WTC11 (cell line): ENCODE measurements around the gene C17orf107.

Experiments used
- CREB1 ChIP-seq: sonication (generic); formaldehyde crosslinking; IDR thresholded peaks from 2 replicates; pipeline ENCODE4 v1.8.0; 2023; ENCODE audit warnings: mild to moderate bottlenecking, missing genetic modification reagents
- CREM ChIP-seq: sonication (generic); formaldehyde crosslinking; IDR thresholded peaks from 2 replicates; pipeline ENCODE4 v1.8.1; 2022; ENCODE audit warnings: mild to moderate bottlenecking, missing genetic modification reagents, moderate library complexity
- CTCF ChIP-seq: fragments of 200-600 bp; IDR thresholded peaks from 2 replicates; pipeline ENCODE4 v1.8.0; 2022; ENCODE audit warnings: antibody characterized with exemption
- E2F1 ChIP-seq: sonication (generic); formaldehyde crosslinking; IDR thresholded peaks from 2 replicates; pipeline ENCODE4 v1.8.0; 2022; ENCODE audit warnings: mild to moderate bottlenecking, missing genetic modification reagents
- FOXP4 ChIP-seq: sonication (generic); formaldehyde crosslinking; IDR thresholded peaks from 2 replicates; pipeline ENCODE4 v1.8.0; 2022; ENCODE audit warnings: mild to moderate bottlenecking, missing genetic modification reagents
- GRHL2 ChIP-seq: fragments of 250-450 bp; sonication (Bioruptor Pico); IDR thresholded peaks from 2 replicates; pipeline ENCODE4 v1.8.0; 2022; ENCODE audit warnings: mild to moderate bottlenecking, moderate library complexity; ENCODE audit not compliant: insufficient replicate concordance, severe bottlenecking
- HMGXB4 ChIP-seq: sonication (generic); formaldehyde crosslinking; IDR thresholded peaks from 2 replicates; pipeline ENCODE4 v1.8.1; 2023; ENCODE audit warnings: mild to moderate bottlenecking, moderate library complexity, missing genetic modification reagents
- IRF2 ChIP-seq: sonication (generic); formaldehyde crosslinking; IDR thresholded peaks from 2 replicates; pipeline ENCODE4 v1.8.0; 2022; ENCODE audit warnings: low read depth, missing genetic modification reagents, borderline replicate concordance
- SMAD4 ChIP-seq: sonication (generic); formaldehyde crosslinking; IDR thresholded peaks from 2 replicates; pipeline ENCODE4 v1.8.0; 2022; ENCODE audit warnings: mild to moderate bottlenecking, missing genetic modification reagents
- ZNF396 ChIP-seq: fragments of 250-450 bp; sonication (Bioruptor Pico); IDR thresholded peaks from 2 replicates; pipeline ENCODE4 v1.8.0; 2021; ENCODE audit warnings: mild to moderate bottlenecking, moderate library complexity, borderline replicate concordance
- ZNF532 ChIP-seq: fragments of 250-450 bp; sonication (Bioruptor Pico); IDR thresholded peaks from 2 replicates; pipeline ENCODE4 v1.9.0; 2021; ENCODE audit warnings: mild to moderate bottlenecking, borderline replicate concordance

- TF ChIP-seq SMAD4 (CRISPR knock-in tag), result no peak
- TF ChIP-seq E2F1 (CRISPR knock-in tag), result no peak
- no peak for TF ChIP-seq CREB1 (CRISPR knock-in tag)
- no peak for TF ChIP-seq CTCF
- no peak for TF ChIP-seq ZNF532 (CRISPR knock-in tag)
- no peak for TF ChIP-seq ZNF396 (CRISPR knock-in tag)
- no peak for TF ChIP-seq HMGXB4 (CRISPR knock-in tag)
- no peak for TF ChIP-seq CREM (CRISPR knock-in tag)
- TF ChIP-seq FOXP4 (CRISPR knock-in tag), result no peak
- no peak for TF ChIP-seq IRF2 (CRISPR knock-in tag)
- TF ChIP-seq GRHL2 (CRISPR knock-in tag), result no peak
These were observed 22.0 kb downstream of the C17orf107 start for GRCh38 chr17:4921320-4921719.
